Cardiac atrium fibroblast (primary cell): ENCODE results near the gene SP3. TPM values are rescaled to one million over a fixed set of nuclear protein-coding genes. Genes with fewer than 3 reads are reported as not detected.

Experiments used
- total RNA-seq: library from RNA; depleted of rRNA; stranded (reverse); fragments of >200 nt; gene quantifications from 2 replicates; pipeline ENCODE4 v1.2.3, GENCODE V29; 2015

Gene SP3
- total RNA-seq = 44.1 and 60.1 TPM in 2 replicates

GRCh38 chr2:173965372-173966025 is at the start of gene SP3:
TSS of gene SP3 (minus strand) at chr2:173965373. CDS start at chr2:173965171, 202 bp downstream.

